ENCODE measurements around the gene VKORC1.

VKORC1 gene

GRCh38 chr16:31081428-31082351 lies 12.9 kb downstream of the VKORC1 start:
- DNase-seq = no peak

GRCh38 chr16:31080756-31081419 lies 13.7 kb downstream of the VKORC1 start:
- no peak for DNase-seq

DNA sequence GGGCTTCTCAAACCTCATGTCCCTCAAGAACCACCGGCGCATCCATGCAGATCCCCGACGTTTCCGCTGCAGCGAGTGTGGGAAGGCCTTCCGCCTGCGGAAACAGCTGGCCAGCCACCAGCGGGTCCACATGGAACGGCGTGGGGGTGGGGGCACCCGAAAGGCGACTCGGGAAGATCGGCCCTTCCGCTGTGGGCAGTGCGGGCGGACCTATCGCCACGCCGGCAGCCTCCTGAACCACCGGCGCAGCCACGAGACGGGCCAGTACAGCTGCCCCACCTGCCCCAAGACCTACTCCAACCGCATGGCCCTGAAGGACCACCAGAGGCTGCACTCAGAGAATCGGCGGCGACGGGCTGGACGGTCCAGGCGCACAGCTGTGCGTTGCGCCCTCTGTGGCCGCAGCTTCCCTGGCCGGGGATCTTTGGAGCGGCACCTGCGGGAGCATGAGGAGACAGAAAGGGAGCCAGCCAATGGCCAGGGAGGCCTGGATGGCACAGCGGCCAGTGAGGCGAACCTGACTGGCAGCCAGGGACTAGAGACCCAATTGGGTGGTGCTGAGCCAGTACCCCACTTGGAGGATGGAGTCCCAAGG lies 14.5 kb downstream of the VKORC1 start:
- no peak for DNase-seq

DNA sequence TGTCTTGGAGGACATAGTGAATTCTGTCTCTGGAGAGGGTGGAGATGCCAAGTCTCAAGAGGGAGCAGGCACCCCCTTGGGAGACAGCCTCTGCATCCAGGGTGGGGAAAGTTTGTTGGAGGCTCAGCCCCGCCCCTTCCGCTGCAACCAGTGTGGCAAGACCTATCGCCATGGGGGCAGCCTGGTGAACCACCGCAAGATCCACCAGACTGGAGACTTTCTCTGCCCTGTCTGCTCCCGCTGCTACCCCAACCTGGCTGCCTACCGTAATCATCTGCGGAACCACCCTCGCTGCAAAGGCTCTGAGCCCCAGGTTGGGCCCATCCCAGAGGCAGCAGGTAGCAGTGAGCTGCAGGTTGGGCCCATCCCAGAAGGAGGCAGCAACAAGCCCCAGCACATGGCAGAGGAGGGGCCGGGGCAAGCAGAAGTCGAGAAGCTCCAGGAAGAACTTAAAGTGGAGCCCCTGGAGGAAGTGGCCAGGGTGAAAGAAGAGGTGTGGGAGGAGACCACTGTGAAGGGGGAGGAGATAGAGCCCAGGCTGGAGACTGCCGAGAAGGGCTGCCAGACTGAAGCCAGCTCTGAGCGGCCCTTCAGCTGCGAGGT lies 15.2 kb downstream of the VKORC1 start:
- DNase-seq = no peak

DNA sequence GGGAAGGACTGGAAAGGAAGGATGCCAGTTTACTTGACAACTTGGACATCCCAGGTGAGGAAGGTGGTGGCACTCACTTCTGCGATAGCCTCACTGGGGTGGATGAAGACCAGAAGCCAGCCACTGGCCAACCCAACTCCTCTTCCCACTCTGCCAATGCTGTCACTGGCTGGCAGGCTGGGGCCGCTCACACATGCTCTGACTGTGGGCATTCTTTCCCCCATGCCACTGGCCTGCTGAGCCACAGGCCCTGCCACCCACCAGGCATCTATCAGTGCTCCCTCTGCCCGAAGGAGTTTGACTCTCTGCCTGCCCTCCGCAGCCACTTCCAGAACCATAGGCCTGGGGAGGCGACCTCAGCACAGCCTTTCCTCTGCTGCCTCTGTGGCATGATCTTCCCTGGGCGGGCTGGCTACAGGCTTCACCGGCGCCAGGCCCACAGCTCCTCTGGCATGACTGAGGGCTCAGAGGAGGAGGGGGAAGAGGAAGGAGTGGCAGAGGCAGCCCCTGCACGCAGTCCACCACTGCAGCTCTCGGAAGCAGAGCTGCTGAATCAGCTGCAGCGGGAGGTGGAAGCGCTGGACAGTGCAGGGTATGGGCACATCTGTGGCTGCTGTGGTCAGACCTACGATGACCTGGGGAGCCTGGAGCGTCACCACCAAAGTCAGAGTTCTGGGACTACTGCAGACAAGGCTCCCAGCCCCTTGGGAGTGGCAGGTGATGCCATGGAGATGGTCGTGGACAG lies 15.8 kb downstream of the VKORC1 start:
- no peak for DNase-seq

DNA sequence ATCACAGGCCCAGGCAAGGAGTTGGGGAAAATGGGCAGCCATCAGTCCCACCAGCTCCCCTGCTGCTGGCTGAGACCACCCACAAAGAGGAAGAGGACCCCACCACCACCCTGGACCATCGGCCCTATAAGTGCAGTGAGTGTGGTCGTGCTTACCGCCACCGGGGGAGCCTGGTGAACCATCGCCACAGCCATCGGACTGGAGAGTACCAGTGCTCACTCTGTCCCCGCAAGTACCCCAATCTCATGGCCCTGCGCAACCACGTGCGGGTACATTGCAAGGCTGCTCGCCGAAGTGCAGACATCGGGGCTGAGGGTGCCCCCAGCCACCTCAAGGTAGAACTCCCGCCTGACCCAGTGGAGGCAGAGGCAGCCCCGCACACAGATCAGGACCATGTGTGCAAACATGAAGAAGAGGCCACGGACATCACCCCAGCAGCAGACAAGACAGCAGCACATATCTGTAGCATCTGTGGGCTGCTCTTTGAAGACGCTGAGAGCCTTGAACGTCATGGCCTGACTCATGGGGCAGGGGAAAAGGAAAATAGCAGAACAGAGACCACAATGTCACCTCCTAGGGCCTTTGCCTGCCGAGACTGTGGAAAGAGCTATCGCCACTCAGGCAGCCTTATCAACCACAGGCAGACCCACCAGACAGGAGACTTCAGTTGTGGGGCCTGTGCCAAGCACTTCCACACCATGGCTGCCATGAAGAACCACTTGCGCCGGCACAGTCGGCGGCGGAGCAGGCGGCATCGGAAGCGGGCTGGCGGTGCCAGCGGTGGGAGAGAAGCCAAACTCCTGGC lies 16.8 kb downstream of the VKORC1 start:
- no peak for DNase-seq

DNA sequence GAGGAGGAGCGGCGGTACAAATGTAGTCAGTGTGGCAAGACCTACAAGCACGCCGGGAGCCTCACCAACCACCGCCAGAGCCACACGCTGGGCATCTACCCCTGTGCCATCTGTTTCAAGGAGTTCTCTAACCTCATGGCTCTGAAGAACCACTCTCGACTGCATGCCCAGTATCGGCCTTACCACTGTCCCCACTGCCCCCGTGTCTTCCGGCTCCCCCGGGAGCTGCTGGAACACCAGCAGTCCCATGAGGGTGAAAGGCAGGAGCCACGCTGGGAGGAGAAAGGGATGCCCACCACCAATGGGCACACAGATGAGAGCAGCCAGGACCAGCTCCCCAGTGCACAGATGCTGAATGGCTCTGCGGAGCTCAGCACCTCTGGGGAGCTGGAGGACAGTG lies 17.6 kb downstream of the VKORC1 start:
- no peak for DNase-seq

DNA sequence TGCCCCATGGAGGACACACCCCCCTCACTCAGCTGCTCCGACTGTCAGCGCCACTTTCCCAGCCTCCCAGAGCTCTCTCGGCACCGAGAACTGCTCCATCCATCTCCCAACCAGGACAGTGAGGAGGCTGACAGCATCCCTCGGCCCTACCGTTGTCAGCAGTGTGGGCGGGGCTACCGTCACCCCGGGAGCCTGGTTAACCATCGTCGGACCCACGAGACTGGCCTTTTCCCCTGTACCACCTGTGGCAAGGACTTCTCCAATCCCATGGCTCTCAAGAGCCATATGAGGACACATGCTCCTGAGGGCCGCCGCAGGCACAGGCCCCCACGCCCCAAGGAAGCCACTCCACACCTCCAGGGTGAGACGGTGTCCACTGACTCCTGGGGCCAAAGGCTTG lies 18.3 kb downstream of the VKORC1 start:
- DNase-seq = no peak

- DNase-seq = no peak
These were observed 19.8 kb downstream of the VKORC1 start for GRCh38 chr16:31074814-31075183.

GRCh38 chr16:31073970-31074813 lies 20.4 kb downstream of the VKORC1 start, which contains the start of the genes ZNF646 and ZNF668:
Gene ZNF646 (plus strand): TSS chr16:31074422. CDS start chr16:31076325, 1,903 bp downstream.
Gene ZNF668 (minus strand): TSS chr16:31074240. CDS start chr16:31064459, 9,781 bp downstream.
- DNase-seq = peak; percentile 97

GRCh38 chr16:31073142-31073969 lies 21.2 kb downstream of the VKORC1 start:
- DNase-seq = peak; percentile 73

DNA sequence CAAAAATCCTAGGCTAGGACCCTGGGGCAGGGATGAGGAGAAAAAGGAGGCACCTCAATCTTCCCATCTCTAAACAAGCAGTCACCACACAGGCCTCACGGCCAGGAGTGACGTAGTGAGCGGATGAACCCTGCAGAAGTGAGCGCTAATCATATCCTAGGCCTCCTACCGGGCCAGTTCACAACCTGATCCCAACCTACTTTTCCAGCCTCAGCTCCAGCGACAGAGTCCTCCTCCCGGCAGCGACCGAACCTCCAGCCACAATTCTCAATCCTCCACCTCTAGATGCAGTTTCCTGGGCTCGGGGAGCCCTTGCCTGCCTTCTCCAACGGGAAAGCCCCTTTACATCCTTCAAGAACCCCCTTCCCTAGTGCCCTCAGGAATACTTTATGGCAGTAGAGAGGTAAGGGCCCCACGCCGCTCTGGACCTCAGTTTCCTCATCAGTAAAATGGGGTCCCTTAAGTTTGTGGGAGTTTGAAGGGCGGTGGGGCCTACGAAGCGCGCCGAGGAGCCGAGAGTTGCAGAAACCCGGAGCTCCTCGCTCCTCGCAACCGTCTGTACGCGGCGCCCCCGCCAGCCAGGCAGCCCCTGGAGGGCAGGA lies 22.0 kb downstream of the VKORC1 start:
- no peak for DNase-seq

GRCh38 chr16:31071861-31072260 lies 22.7 kb downstream of the VKORC1 start:
- no peak for DNase-seq

- no peak for DNase-seq
These were observed 27.3 kb downstream of the VKORC1 start for GRCh38 chr16:31067342-31067741.

DNA sequence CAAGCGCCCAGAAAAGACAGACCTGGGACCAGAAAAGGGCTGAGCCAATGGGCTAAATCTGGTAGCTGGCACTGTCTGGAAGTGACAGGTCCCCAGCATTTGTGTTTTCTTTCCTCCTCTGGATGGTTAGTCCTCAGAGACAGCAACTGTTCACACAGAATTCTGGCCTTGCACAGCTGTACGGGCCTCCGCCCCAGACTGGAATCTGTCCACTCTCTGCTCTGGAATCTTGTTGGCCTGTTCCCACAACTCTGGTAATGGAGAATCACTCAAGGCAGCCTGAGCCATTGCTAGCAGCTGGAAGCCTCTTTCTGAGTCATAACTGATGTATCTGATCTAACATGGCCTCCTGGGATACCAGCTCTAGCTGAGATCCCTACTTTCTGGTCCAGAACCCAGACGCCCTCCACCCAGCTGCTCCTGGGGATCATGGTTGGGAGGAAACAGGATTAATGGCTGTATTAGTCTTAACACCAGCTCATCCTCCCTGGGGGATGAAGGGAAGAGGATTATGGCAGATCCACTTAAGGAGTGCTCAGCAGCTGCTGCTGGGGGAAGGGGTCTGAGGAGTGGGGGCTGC lies 29.6 kb downstream of the VKORC1 start:
- DNase-seq = no peak

DNA sequence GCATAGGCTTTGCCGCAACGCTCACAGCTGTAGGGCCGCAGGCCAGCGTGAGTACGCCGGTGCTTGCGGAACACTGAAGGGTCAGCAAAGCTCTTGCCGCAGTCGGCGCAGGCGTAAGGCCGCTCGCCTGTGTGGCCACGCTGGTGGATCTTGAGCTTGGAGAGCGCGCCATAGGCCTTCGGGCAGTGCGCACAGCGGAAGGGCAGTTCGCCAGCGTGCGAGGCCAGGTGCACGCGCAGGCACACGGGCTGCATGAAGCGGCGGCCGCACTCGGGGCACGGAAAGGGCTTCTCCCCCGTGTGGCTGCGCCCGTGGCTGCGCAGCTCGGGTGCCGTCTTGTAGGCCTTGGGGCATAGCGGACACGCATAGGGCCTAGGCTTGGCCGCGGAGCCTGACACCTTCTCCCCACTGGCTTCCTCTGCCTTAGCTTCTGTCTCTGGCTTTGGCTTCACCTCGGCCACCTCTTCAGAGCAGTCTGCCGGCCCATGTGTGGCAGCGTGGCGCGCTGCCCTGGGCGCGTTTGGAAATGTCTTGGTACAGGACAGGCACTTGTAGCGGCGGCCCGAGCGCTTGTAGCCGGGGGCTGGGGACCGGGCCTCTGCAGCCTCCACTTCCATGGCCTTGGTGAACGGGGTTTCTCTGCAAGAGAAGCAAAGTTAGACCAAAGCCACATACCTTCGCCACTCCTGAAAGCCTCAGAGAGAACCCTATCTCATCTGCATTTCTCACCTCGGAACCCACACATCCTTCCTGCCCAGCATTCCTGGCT lies 30.6 kb downstream of the VKORC1 start:
- DNase-seq = no peak

DNA sequence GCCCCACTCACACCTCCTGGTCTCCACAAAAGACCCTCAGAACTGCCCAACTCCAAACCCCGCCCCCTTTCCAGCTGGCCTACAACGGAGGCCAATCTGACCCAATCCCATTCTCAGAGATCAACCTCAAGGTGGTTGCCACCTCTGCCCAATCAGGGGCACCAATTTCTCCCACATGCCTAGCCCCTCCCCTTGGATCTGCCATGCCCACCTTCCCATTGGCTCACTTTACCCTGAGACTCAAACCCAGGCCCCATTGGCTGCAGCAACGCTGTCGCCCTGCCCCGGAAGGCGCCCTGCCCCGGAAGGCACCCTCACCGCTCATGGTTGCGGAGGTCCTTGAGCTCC lies 31.1 kb downstream of the VKORC1 start:
- DNase-seq = no peak

GRCh38 chr16:31061813-31062440 lies 32.7 kb downstream of the VKORC1 start:
- DNase-seq = no peak
